Right atrium auricular region (tissue), 2 donors: ENCODE results near the gene BLTP1. TPM values are rescaled to one million over a fixed set of nuclear protein-coding genes. Genes with fewer than 3 reads are reported as not detected.

Experiments used
- DNase-seq: peaks from one replicate; pipeline ENCODE4 v3.0.0-alpha.2; 2019; ENCODE audit warnings: low spot score
- H3K27ac ChIP-seq, 2 donors: fragments of 200-600 bp; sonication (generic); 1 replicate in 1 of 2; 2 replicates in 1 of 2; pipeline ENCODE4 v1.5.1; 2016 to 2019
- H3K27me3 ChIP-seq, 2 donors: fragments of 200-600 bp; sonication (generic); one replicate each; pipeline versions ENCODE4 v1.5.1 to v1.6.0; 2017 to 2019
- H3K36me3 ChIP-seq: fragments of 200-600 bp; sonication (generic); one replicate; pipeline ENCODE4 v1.5.1; 2016
- H3K4me1 ChIP-seq, 2 donors: fragments of 200-600 bp; sonication (generic); one replicate each; pipeline versions ENCODE4 v1.5.1 to v1.6.0; 2017 to 2019
- H3K4me3 ChIP-seq, 2 donors: fragments of 200-600 bp; sonication (generic); 1 replicate in 1 of 2; 2 replicates in 1 of 2; pipeline ENCODE4 v1.5.1; 2017 to 2019; ENCODE audit warnings: mild to moderate bottlenecking in 1 of 2, moderate library complexity in 1 of 2
- H3K9me3 ChIP-seq, 2 donors: fragments of 200-600 bp; sonication (generic); one replicate each; pipeline ENCODE4 v1.5.1; 2019
- CTCF ChIP-seq, 2 donors: fragments of 200-600 bp; sonication (generic); IDR thresholded peaks; one replicate each; pipeline ENCODE4 v1.5.1; 2019; ENCODE audit warnings: antibody characterized with exemption in 2 of 2
- total RNA-seq, 2 donors: library from RNA; depleted of rRNA; stranded (reverse); fragments of >200 nt; gene quantifications; one replicate each; pipeline ENCODE4 v1.1.0, GENCODE V29; 2016

The BLTP1 gene
- total RNA-seq, 2 donors from 2014 or later, result 55.2 to 71.2 TPM

GRCh38 chr4:122172266-122172665 lies 20.1 kb downstream of the BLTP1 start:
- TF ChIP-seq CTCF (IDR thresholded peaks at IDR 0.05), result no peak
- no peak overlapping the region for H3K27ac ChIP-seq
- no peak for DNase-seq
- peaks cover 15% of the 10 kb centered on the region for H3K36me3 ChIP-seq
- peaks cover 0 to 23% of the 10 kb centered on the region in 2 donors for H3K4me1 ChIP-seq
- H3K4me3 ChIP-seq, result no peak overlapping the region
- no peaks in the 10 kb centered on the region for H3K27me3 ChIP-seq
- H3K9me3 ChIP-seq, result no peaks in the 10 kb centered on the region

- H3K9me3 ChIP-seq, result no peaks in the 10 kb centered on the region
- no peaks in the 10 kb centered on the region for H3K27me3 ChIP-seq
- no peak overlapping the region for H3K27ac ChIP-seq
- DNase-seq, result no peak
- TF ChIP-seq CTCF (IDR thresholded peaks at IDR 0.05), result no peak
- H3K36me3 ChIP-seq, result peaks cover 63% of the 10 kb centered on the region
- no peaks in the 10 kb centered on the region for H3K4me1 ChIP-seq
- no peak overlapping the region for H3K4me3 ChIP-seq
Observed at GRCh38 chr4:122178961-122179360, 26.8 kb downstream of the BLTP1 start.

GRCh38 chr4:122195718-122196117 lies 43.6 kb downstream of the BLTP1 start:
- Histone ChIP-seq H3K9me3 (no peaks in the 10 kb centered on the region), H3K27me3 (no peaks in the 10 kb centered on the region), H3K27ac (no peak overlapping the region), H3K4me3 (no peak overlapping the region), H3K4me1 (no peaks in the 10 kb centered on the region), H3K36me3 (peaks cover 42% of the 10 kb centered on the region)
- DNase-seq, result no peak
- no peak for TF ChIP-seq CTCF (IDR thresholded peaks at IDR 0.05)

Other genes with a start within 250 kb of the BLTP1 start
- under 1 TPM; 0.15 to 0.63 TPM for gene TRPC3, start 200.3 kb upstream of the BLTP1 start, total RNA-seq
- not detected for gene ADAD1, start 226.7 kb downstream of the BLTP1 start, total RNA-seq